Neural progenitor cell (in vitro differentiated cells): ENCODE measurements around the gene AUTS2. TPM values are rescaled to one million over a fixed set of nuclear protein-coding genes. Genes with fewer than 3 reads are reported as not detected.

ENCODE experiments used
- DNase-seq: peaks from one replicate; pipeline ENCODE4 v3.0.0-alpha.2; 2016; ENCODE audit warnings: low spot score
- H2AFZ ChIP-seq: fragments of 200-600 bp; sonication (generic); replicated peaks from 2 replicates; pipeline ENCODE4 v1.6.1; 2016; ENCODE audit warnings: antibody characterized with exemption
- H3F3A ChIP-seq: fragments of 200-600 bp; sonication (generic); 2 replicates; pipeline ENCODE4 v1.6.1; 2016; ENCODE audit warnings: antibody characterized with exemption, low read depth
- H3K27ac ChIP-seq: fragments of 200-600 bp; sonication (generic); 2 replicates; pipeline ENCODE4 v1.5.1; 2016; ENCODE audit warnings: mild to moderate bottlenecking
- H3K27me3 ChIP-seq: fragments of 200-600 bp; sonication (generic); 2 replicates; pipeline ENCODE4 v1.6.1; 2016; ENCODE audit warnings: mild to moderate bottlenecking, moderate library complexity
- H3K36me3 ChIP-seq: fragments of 200-600 bp; sonication (generic); 2 replicates; pipeline ENCODE4 v1.5.1; 2016
- H3K4me1 ChIP-seq: fragments of 200-600 bp; sonication (generic); 2 replicates; pipeline ENCODE4 v1.6.1; 2016; ENCODE audit warnings: mixed run types
- H3K4me2 ChIP-seq: fragments of 200-600 bp; sonication (generic); 2 replicates; pipeline ENCODE4 v1.6.1; 2016
- H3K4me3 ChIP-seq: fragments of 200-600 bp; sonication (generic); 2 replicates; pipeline ENCODE4 v1.5.1; 2016
- H3K79me2 ChIP-seq: fragments of 200-600 bp; sonication (generic); 2 replicates; pipeline ENCODE4 v1.6.1; 2016; ENCODE audit warnings: low read depth
- H3K9ac ChIP-seq: fragments of 200-600 bp; sonication (generic); 2 replicates; pipeline ENCODE4 v1.6.1; 2016
- H3K9me3 ChIP-seq: fragments of 200-600 bp; sonication (generic); 2 replicates; pipeline ENCODE4 v1.5.1; 2016; ENCODE audit warnings: low read depth
- H4K20me1 ChIP-seq: fragments of 200-600 bp; sonication (generic); 2 replicates; pipeline ENCODE4 v1.6.1; 2016; ENCODE audit warnings: low read depth
- H3K27ac Mint-ChIP-seq: 3 replicates; pipeline ENCODE4 v1.8.0; 2021; ENCODE audit warnings: mixed read lengths
- H3K27me3 Mint-ChIP-seq: 2 replicates; pipeline ENCODE4 v1.8.0; 2022; ENCODE audit warnings: low read depth, mild to moderate bottlenecking, inconsistent platforms, moderate library complexity, mixed read lengths; ENCODE audit not compliant: insufficient read depth
- H3K36me3 Mint-ChIP-seq: 3 replicates; pipeline ENCODE4 v1.8.0; 2021; ENCODE audit warnings: mixed read lengths
- H3K4me1 Mint-ChIP-seq: 3 replicates; pipeline ENCODE4 v1.8.0; 2021; ENCODE audit warnings: mixed read lengths
- H3K4me3 Mint-ChIP-seq: 3 replicates; pipeline ENCODE4 v1.8.0; 2021; ENCODE audit warnings: mild to moderate bottlenecking, moderate library complexity, mixed read lengths
- H3K9me3 Mint-ChIP-seq: 3 replicates; pipeline ENCODE4 v1.8.0; 2020; ENCODE audit warnings: mixed read lengths
- EZH2 ChIP-seq: fragments of 200-600 bp; sonication (generic); IDR thresholded peaks from 2 replicates; pipeline ENCODE4 v1.6.1; 2017; ENCODE audit warnings: antibody characterized with exemption, mild to moderate bottlenecking, moderate library complexity
- EZH2phosphoT487 ChIP-seq: fragments of 200-600 bp; sonication (generic); IDR thresholded peaks from 2 replicates; pipeline ENCODE4 v1.6.1; 2017; ENCODE audit warnings: antibody characterized with exemption
- total RNA-seq: library from RNA; depleted of rRNA; stranded (reverse); fragments of >200 nt; gene quantifications from 2 replicates; pipeline ENCODE4 v1.2.3, GENCODE V29; 2015; ENCODE audit warnings: low replicate concordance
- TF ChIP-seq, protein P1 (sequence below): fragments of 200-600 bp; sonication (generic); IDR thresholded peaks from 2 replicates; pipeline ENCODE4 v1.5.1; 2017; ENCODE audit warnings: antibody characterized with exemption, mild to moderate bottlenecking

AUTS2 gene
- total RNA-seq, 1 donor from 2014 or later, result 50.0 TPM

DNA sequence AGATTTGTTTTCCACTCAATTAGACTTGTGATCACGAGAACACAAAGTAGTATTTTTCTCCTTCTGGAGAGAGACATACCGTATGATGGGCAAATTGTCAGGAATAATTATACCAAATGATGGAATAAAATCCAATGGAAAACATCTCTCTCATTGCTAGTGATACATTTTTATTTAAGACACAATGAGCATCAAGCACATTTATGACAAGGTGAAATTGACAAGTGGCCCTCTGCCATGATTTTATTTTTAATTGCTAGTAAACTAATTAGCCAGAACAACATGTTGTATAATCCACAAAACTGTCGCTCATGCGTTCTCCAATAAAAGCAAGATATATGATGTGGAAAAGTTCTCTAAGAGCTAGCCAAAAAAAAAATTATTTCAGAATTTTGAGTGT is 620.8 kb downstream of the AUTS2 start:
- H3K9me3 Mint-ChIP-seq, result no peaks in the 10 kb centered on the region
- no peak overlapping the region for H3K4me3 Mint-ChIP-seq
- H3K79me2 ChIP-seq, result no peaks in the 10 kb centered on the region
- H4K20me1 ChIP-seq, result no peaks in the 10 kb centered on the region
- H3K27ac Mint-ChIP-seq, result no peak overlapping the region
- H3K4me1 Mint-ChIP-seq, result no peaks in the 10 kb centered on the region
- H3K27me3 ChIP-seq, result no peaks in the 10 kb centered on the region
- no peaks in the 10 kb centered on the region for H3K27me3 Mint-ChIP-seq
- no peaks in the 10 kb centered on the region for H3K36me3 ChIP-seq
- H3K27ac ChIP-seq, result no peak overlapping the region
- no peak overlapping the region for H3K9ac ChIP-seq
- H3K9me3 ChIP-seq, result no peaks in the 10 kb centered on the region
- H3K4me3 ChIP-seq, result no peak overlapping the region
- H3F3A ChIP-seq, result no peaks in the 10 kb centered on the region
- H3K4me1 ChIP-seq, result peaks cover 7% of the 10 kb centered on the region
- no peaks in the 10 kb centered on the region for H3K36me3 Mint-ChIP-seq
- no peak for DNase-seq
- no peak overlapping the region for H2AFZ ChIP-seq
- no peak overlapping the region for H3K4me2 ChIP-seq
- TF ChIP-seq EZH2 (no peak), EZH2phosphoT487 (no peak)
- TF ChIP-seq, protein P1, sequence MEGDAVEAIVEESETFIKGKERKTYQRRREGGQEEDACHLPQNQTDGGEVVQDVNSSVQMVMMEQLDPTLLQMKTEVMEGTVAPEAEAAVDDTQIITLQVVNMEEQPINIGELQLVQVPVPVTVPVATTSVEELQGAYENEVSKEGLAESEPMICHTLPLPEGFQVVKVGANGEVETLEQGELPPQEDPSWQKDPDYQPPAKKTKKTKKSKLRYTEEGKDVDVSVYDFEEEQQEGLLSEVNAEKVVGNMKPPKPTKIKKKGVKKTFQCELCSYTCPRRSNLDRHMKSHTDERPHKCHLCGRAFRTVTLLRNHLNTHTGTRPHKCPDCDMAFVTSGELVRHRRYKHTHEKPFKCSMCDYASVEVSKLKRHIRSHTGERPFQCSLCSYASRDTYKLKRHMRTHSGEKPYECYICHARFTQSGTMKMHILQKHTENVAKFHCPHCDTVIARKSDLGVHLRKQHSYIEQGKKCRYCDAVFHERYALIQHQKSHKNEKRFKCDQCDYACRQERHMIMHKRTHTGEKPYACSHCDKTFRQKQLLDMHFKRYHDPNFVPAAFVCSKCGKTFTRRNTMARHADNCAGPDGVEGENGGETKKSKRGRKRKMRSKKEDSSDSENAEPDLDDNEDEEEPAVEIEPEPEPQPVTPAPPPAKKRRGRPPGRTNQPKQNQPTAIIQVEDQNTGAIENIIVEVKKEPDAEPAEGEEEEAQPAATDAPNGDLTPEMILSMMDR, result no peak

DNA sequence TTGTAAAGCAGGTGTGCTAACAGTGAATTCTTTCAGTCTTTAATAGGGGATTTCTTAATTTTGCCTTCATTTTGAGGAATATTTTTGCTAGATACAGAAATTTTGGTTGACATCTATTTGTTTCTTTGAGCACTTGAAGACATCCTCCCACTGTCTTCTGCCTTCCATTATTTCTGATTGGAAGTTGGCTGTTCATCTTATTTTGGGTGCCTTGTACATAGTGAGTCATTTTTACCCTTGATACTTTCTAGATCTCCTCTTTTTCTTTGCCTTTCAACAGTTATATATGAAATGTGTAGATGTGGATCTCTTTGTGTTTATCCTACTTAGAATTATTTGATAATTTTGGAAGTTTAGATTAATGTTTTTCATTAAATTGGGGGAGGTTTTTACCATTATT is 631.0 kb downstream of the AUTS2 start:
- Mint-ChIP-seq H3K4me1 (no peaks in the 10 kb centered on the region), H3K4me3 (no peak overlapping the region), H3K27ac (no peak overlapping the region), H3K36me3 (peaks cover 19% of the 10 kb centered on the region), H3K27me3 (peaks cover 3% of the 10 kb centered on the region), H3K9me3 (peaks cover 34% of the 10 kb centered on the region)
- Histone ChIP-seq H3K79me2 (no peaks in the 10 kb centered on the region), H4K20me1 (no peaks in the 10 kb centered on the region), H3K4me3 (no peak overlapping the region), H3K36me3 (no peaks in the 10 kb centered on the region), H3K27me3 (no peaks in the 10 kb centered on the region), H3K9me3 (peaks cover 10% of the 10 kb centered on the region), H3F3A (no peaks in the 10 kb centered on the region), H3K4me2 (no peak overlapping the region), H2AFZ (no peak overlapping the region), H3K9ac (no peak overlapping the region), H3K27ac (no peak overlapping the region), H3K4me1 (no peaks in the 10 kb centered on the region)
- TF ChIP-seq EZH2 (no peak), EZH2phosphoT487 (no peak)
- TF ChIP-seq, protein P1, result no peak
- DNase-seq, result no peak

DNA sequence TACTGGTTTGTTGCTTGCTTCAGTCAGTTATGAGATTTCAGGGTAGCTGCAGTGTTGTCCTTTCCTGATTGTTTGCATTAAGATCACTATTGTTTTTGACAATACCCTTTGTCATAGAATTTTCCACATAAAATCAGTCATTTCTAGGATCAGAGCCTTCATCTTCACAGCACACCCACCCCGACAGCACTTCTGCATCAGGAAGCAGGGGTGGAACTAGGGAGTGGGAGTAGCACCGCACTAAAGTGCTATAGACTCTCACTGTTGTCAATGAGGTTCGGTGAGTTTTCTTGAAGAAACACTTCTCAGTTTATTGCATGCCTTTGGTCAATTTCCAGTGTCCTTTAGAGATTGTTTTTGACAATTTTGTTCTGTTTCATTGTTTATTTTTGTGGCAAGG is 632.5 kb downstream of the AUTS2 start:
- H3K4me3 ChIP-seq, result no peak overlapping the region
- peaks cover 34% of the 10 kb centered on the region for H3K9me3 Mint-ChIP-seq
- no peak overlapping the region for H3K27ac ChIP-seq
- H3K9ac ChIP-seq, result no peak overlapping the region
- no peak overlapping the region for H2AFZ ChIP-seq
- H4K20me1 ChIP-seq, result no peaks in the 10 kb centered on the region
- H3K79me2 ChIP-seq, result no peaks in the 10 kb centered on the region
- H3K4me1 Mint-ChIP-seq, result no peaks in the 10 kb centered on the region
- H3F3A ChIP-seq, result no peaks in the 10 kb centered on the region
- no peaks in the 10 kb centered on the region for H3K4me1 ChIP-seq
- peaks cover 10% of the 10 kb centered on the region for H3K9me3 ChIP-seq
- H3K4me3 Mint-ChIP-seq, result no peak overlapping the region
- no peaks in the 10 kb centered on the region for H3K36me3 ChIP-seq
- H3K27me3 Mint-ChIP-seq, result peaks cover 3% of the 10 kb centered on the region
- no peak overlapping the region for H3K4me2 ChIP-seq
- no peaks in the 10 kb centered on the region for H3K27me3 ChIP-seq
- DNase-seq, result no peak
- no peak overlapping the region for H3K27ac Mint-ChIP-seq
- peaks cover 17% of the 10 kb centered on the region for H3K36me3 Mint-ChIP-seq
- TF ChIP-seq EZH2 (no peak), EZH2phosphoT487 (no peak)
- TF ChIP-seq, protein P1, result no peak
